SKM-1 (cell line): Measurements from ENCODE around the gene POLR3F.
"Not testable (repeated sequence)": the region's sequence is repeated elsewhere in the genome, so short reads cannot be mapped to it uniquely, and the experiment has no call there.

Source experiments
- DNase-seq: peaks from one replicate; lab custom pipeline; 2025; ENCODE audit not compliant: unreplicated experiment; lab: John Stamatoyannopoulos, UW

The POLR3F gene, protein sequence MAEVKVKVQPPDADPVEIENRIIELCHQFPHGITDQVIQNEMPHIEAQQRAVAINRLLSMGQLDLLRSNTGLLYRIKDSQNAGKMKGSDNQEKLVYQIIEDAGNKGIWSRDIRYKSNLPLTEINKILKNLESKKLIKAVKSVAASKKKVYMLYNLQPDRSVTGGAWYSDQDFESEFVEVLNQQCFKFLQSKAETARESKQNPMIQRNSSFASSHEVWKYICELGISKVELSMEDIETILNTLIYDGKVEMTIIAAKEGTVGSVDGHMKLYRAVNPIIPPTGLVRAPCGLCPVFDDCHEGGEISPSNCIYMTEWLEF

DNA sequence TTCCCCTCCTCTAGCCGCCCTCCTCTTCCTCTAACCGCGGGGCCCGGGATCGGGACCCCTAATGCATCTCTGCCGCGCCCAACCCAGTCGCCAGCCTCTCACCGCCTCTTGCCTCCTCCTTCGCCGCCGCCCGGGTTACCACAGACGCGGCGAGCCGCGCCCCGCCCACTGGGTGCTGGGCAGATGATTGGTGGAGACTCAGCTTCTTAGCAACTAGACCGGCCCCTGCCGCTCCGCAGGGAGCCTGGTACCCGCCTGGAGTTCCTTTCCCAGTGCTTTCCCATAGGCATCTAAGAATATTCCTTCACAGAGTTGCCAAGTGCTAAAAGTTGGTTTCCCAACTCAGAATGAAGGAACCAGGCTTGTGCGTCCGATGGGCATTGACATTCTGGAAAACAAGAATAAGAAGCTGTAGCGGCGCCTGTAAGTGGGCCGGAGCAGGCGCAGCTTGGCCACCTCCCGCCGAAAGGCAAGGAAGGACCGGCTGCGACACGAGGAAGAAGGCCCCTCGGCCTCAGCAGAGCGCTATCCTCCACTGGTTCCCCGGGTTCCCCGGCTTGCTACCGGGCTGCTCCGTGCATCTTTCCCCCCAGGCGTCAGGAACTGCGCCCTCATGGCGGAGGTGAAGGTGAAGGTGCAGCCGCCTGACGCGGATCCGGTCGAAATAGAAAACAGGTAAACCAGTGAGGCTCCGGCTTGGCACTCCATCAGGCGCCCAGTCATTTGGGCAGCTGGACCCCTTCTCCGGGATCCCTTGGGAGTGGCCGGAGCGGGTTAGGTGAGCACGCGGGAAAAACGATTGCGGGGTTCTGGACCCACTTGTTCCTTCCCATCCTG, at the start of gene POLR3F, which contains the start of gene DZANK1:
Gene POLR3F (plus strand): TSS at position 497 of the 837 bp plus-strand sequence. CDS start 117 bp downstream, at position 614.
Gene DZANK1 (minus strand): TSS at position 137 of the 837 bp plus-strand sequence. CDS start 1,672 bp downstream, outside the sequence.
- DNase-seq: peak; percentile 62

DNA sequence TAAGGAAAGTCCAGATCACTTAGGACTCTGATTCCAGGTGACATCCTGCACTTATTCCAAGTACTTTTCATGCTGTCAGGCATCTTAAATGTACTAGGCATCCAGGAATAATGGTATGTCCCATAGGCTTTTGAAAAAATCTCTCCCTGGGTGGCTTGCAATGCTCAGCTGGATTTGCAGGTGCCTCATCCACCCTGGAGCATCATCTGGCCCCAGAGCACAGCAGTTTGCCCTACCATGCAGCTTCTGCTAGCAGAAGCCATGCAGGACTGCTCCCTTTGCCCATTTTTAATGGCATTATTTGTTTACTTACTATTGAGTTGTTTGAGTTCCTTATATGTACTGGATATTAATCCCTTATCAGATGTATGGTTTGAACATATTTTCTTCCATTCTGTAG, 45.6 kb upstream of the POLR3F start:
- no peak for DNase-seq

DNA sequence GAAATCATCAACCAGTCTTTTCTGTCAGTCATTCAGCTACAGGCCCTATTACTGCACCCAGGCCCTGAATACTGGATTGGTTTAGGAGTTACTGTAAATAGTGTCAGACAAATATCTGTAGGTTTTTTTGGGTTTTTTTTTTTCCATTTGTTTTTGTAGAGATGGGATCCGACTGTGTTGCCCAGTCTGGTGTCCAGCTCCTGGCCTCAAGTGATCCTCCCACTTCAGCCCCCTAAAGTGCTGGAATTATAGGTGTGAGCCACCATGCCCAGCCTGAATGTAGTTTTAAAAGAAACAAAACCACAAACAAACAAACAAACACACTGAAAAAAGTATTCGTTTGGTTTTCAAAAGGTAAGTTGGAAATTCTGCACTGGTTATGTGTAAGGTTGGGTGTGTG, 40.0 kb upstream of the POLR3F start:
- no peak for DNase-seq

DNA sequence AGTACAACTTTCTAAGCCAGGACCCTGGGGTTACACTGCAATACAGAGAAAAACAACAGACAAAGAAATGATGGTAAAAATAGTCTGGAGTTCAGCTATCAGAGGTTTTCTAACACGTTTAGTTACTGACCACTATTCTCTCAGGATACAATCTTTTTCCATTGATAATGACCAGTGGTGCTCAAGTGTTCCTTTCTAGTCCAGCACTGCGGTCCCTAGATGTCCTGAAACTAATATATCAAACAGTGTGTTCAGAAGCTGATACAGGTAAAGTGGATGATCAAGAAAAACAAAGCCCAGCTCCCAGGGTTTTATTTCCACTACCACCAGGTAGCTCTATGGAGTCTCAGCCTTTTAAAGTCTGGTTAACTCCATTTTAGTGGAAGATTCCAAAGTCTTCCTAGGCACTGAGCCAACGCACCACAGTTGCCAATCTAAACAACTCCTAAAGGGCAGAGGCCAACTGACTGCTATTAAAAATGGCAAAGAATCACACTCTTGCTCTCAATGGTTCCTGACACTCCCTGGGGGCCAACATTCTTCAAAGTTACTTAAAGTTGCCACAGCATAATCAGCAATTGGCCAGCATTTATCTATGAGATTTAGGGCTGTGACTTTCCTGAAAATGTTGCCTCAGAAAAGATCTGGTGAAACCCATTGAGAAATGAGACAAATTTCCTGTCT, 38.6 kb upstream of the POLR3F start:
- no peak for DNase-seq

DNA sequence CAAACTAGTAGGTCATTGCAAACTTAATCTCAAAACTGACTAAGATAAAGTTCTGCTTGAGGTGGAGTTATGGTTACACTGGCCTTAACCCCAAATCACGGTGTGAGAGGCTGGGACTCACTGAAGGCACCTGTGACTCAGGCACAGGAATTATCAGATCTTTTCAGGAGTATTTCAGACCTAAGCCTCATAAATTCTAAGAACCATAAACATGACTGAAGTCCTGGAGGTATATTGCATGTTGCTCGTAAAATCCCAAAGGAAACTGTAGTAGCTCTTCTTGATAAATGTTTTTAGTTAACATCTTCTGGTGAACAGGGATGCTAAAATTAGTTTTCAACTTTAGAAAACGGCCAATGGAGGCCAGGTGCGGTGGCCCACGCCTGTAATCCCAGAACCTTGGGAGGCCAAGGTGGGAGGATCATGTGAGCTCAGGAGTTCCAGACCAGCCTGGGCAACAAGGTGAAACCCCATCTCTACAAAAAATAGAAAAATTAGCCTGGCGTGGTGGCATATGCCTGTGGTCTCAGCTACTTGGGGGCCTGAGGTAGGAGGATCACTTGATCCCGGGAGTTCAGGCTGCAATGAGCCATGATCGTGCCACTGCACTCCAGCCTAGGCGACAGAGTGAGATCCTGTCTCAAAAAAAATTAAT, 36.9 kb upstream of the POLR3F start:
- DNase-seq: no peak

DNA sequence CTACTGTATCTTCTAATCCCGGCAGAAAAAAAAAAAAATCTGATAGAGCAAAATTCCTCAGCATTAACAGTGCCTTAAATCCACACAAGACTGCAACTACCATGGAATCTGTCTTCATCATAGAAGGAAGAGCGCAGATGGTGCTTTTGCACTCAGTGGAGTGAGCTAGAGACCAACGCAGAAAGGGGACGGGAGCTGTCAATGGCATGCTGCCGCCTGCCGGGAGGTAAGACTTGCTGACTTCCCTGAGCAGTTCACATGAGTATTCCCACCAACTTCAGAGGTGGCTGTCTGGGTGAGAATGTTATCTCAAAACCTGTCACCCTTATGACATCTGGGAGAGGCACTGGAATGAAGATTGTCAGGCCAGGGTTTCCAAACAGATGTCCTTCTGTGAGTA, 36.0 kb upstream of the POLR3F start:
- DNase-seq: no peak

DNA sequence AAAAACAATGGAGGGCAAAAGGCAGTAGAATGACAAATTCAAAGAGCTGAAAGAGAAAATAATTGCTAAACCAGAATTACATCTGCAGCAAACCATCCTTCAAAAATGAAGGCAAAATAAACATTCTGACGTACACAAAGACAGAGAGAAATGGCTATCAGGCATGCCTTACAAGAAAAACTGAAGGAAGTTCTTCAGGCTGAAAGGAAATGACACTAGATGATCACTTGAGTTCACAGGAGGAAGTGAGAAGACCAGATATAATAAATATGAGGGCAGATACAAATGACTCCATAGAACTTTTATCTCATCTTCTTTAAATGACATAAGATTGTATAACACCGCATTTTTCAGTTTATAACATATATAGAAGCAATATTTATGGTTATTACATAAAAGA, 30.3 kb upstream of the POLR3F start:
- no peak for DNase-seq

DNA sequence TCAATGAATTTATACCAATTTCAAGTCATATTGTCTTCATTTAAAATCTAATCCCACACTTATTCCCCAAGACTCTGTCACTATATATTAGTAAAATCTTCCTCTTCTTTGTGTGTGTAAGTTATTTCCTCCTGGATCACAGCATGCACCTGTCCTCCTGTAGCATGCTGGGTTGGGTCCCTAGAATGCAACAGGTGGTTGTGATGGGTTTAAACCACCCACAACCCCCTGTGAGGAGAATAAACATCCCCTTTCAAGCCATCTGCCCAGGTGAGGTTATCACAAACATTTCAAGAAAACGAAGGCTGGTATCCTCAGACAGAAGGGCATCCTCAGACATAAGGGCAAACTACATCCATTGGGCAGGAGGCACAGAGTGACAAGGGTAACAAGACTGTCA, 26.8 kb upstream of the POLR3F start:
- DNase-seq: no peak

DNA sequence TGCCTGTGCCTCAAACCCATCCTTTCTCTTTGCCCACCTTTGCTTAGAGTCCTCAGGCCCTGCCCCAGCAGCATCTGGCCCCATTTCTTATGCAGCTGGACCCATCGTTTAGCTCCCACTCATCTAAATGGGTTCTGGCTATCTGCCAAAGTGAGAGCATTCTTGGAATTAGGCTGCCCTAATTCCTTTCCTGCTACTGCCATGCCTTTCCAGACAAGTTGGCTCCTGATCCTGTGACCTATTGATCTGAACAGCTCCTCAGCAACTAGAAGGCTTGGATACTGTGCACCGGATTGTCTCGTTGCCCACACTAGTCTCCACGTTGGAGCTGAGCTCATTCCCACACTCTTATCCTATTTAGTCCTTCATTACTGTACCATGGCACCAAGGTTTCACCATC, 23.3 kb upstream of the POLR3F start:
- no peak for DNase-seq

DNA sequence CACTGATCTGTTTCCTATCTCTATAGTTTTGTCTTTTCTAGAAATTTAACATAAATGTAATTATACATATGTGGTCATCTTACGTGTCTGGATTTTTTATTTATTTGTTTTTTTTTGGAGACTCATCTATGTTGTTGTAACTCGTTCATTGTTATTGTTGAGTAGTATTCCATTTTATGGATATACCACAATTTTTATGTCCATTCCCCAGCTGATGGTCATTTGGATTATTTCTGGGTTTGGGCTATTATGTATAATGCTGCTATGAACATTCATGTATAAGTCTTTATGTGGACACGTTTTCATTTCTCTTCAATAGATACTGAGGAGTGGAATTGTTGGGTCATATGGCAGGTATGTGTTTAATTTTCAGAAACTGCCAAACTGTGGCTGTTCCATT, 10.6 kb upstream of the POLR3F start:
- no peak for DNase-seq

DNA sequence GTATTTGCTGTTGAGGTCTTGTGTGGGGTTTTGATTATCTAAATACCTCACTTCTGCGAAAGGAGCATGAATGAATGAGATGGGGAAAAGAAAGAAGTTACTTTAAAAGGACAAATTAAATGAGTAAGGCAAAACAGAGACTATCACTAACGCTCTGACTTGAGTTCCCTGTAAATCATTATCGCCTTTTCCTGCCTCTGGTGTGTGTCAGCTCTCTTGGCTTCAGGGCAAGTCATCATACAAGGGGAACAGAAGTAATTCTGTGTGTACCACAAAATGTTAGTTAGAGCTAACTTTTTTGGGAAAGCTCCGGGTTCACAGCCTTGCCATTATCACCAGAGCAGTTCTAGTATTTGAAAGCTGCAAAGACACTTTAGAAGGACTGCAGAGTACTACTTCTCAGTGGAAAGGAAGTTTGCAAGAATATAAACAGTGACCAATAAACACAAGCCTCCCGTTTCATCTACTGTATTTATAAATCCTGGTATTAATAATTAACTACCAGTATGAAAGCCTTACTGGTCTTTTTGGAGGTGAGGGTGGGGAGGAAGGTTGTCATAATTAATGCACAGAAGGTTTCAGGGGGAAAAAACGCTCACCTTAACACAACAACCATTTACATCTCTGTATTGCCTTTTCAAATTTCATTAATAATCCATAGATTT, 1.5 kb upstream of the POLR3F start:
- DNase-seq: no peak

DNA sequence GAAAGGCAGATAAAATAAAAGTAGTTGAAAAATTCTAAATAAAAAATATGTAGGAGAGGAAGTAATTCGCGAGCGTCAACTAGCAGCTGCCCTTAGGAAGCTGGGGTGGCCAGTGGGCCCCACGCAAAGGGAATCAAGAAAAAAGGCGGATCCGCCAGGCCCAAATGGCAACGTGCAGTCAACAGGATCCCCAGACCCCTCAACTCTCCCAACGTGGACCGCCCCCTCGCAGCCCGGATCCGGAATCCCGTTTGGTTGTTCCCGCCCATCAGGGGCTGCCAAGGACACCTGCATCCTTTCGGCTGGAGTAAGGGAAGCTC, 656 bp upstream of the POLR3F start:
- no peak for DNase-seq

DNA sequence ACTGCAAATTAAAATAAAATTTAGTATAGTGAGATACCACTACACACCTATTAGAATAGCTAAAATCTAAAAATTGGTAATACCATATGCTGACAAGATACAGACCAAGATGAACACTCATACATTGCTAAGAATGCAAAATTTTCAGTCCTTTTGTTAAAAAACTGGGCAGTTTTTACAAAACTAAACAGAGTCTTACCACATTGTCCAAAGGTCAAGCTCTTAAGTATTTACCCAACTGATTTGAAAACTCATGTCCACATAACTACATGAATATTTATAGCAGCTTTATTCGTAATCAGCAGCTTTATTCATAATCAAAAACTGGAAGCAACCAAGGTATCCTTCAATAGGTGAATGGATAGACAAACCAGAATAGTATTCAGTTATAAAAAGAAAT, 10.0 kb downstream of the POLR3F start:
- DNase-seq: no peak

DNA sequence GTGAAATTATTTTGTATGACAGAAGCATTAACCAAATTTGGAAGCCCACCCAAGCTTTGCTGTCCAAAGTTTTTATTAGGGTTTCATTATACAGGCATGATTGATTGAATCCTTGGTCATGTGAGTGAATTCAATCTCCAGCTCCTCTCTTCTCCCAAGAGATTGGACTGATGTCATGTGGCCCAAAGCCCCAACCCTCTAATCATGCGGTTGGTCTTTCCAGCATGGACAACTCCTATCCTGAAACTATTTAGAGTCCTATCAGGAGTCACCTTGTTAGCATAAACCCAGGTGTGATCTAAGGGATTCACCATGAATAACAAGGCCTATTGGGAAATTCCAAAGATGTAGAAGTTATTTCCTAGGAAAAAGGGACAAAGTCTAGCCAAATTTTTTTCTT, 10.6 kb downstream of the POLR3F start:
- no peak for DNase-seq

DNA sequence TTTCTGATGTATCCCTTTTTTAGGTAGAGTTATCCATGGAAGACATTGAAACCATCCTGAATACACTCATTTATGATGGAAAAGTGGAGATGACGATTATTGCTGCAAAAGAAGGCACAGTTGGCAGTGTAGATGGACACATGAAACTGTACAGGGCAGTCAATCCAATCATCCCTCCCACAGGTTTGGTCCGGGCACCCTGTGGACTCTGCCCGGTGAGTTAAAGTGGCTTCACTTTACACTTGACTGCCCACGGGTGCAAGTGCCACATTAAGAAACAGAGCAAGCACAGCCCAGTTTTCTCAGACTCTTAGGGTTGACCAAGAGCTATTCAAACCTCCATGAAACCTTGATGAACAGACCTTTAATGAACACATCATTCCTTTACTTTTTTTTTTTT, 14.4 kb downstream of the POLR3F start:
- no peak for DNase-seq

DNA sequence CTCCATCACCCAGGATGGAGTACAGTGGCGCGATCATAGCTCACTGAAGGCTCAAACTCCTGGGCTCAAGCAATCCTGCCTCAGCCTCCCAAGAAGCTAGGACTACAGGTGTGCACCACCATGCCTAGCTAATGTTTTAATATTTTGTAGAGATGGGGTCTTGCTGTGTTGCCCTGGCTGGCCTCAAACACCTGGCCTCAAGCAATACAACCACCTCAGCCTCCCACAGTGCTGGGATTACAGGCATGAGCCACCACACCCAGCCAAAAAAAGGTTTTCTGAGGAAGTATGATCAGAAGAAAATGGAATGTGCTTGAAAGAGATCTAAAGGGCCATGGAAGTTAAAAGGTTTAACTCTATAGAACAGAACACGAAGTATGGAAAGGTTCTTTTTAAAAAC, 21.1 kb downstream of the POLR3F start:
- DNase-seq: no peak

DNA sequence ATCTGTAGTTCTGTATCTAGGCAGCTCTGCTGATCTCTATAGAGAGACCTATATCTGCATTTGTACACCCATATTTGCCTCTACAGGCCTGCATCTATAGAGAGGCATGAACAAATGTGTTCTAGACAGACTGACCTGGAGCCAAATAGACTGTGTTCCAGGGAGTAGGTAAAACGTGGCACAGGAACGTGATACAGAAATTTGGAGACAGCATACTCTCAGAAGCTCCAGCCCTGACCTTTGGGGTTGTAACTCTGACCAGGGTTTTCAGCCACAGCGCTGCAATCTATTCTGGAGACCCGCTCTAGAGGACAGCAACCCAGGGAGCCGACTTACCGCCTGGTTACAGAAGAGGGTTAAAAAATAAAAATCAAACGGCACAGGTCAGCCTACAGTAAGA, 28.9 kb downstream of the POLR3F start:
- no peak for DNase-seq

DNA sequence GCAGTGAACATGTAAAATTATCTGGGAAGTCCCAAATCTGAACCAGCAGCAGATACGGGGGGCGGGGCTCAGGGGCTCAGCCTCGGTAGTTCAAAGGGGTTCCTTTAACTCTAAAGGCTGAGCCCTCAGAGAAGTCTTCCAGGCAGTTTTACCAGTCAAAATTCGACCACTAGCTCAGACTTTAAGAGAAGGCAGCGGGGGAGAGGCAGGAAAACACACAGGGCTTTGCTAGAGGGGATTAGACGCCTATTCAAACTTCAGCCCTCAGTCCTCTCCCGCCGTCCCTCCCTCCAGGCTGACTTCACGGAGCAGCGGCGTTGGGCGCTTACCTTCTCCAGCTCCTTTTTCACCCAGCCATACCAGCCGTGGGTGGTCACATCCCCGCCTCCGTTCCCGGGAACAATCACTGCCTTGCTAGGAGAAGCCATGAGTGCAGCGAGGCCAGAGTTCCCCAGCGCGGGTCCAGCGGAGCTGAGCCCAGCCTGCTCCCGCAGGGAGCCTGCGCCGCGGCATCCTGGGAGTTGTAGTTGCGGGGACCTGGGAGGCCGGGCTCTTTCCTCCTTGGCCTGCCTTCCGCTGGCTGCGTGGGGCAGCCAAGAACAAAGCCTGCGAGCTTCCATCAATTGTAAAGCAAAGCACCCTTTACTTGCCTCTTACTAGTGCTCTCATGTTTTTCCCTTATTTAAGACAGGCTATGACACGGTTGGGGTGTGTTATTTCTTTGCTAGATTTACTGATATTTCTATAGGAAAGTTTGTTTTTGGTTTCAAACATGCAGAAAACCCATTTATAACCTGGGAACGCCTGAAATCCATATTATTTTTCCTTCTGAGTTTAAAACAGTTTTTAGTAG, 29.8 kb downstream of the POLR3F start, which contains the start of gene RBBP9:
Gene RBBP9 (minus strand): TSS at position 486 of the 853 bp plus-strand sequence. CDS start 58 bp downstream, at position 428.
- peak; percentile 19 for DNase-seq

DNA sequence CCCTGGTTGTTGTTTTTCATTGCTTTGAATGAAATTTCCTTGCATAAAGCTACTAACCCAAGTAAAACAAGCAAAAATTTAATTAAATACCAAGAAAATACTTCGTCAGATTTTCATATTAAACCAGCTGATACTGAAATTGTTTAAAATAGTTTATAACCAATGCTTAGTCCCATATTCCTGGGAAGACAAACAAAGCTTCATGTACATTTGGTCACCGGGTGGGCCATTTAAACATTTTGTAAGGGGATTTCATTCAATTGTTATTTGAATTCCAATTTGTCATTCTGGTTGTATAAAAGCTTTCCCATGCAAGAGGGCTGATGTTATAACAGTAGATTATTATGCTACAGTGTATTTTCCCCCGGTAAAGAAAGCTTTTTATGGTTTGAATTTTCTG, 30.4 kb downstream of the POLR3F start:
- DNase-seq: no peak

DNA sequence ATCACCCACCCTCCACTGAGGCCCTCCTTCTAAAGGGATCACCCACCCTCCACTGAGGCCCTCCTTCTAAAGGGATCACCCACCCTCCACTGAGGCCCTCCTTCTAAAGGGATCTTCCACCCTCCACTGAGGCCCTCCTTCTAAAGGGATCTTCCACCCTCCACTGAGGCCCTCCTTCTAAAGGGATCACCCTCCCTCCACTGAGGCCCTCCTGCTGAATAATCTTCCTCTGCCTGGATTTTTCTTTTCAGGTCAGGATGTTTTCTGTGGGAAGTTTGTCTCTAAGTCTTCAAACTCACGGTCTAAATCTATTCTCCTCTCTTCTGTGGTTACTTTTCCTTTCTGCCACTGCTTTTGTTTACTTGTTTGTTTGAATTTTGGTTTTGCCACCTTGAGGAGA, 34.5 kb downstream of the POLR3F start:
- not testable (repeated sequence) for DNase-seq
